HG03025 (cell line): ENCODE measurements around the gene TANK.
"Not testable (repeated sequence)": the region's sequence is repeated elsewhere in the genome, so short reads cannot be mapped to it uniquely, and the experiment has no call there.

Source experiments
- ATAC-seq: cut with Tn5 transposase; IDR thresholded peaks from one replicate; pipeline ENCODE4 v1.9.1; 2021; ENCODE audit warnings: mild to moderate bottlenecking, moderate library complexity; ENCODE audit not compliant: unreplicated experiment, low FRiP score

Gene TANK

DNA sequence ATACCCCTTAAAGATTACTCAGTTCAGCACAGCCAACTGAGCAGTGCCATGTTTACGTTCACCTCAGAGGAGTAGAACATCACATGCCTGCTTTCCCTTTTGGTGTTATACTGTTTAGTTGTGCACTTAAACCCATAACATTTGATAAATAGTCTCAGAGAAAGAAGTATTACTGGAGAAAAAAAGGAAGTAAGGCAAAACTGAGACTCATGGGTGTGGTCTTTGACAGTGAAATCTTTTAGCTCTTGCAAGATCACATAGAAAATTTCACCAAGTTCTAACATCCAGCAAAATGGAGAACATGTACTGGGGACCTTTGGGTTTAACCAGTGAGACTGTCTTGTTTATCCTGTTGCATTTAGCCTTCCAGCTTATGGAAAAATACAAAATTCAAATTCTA, 5.6 kb downstream of the TANK start:
- ATAC-seq, result peak; percentile 42

DNA sequence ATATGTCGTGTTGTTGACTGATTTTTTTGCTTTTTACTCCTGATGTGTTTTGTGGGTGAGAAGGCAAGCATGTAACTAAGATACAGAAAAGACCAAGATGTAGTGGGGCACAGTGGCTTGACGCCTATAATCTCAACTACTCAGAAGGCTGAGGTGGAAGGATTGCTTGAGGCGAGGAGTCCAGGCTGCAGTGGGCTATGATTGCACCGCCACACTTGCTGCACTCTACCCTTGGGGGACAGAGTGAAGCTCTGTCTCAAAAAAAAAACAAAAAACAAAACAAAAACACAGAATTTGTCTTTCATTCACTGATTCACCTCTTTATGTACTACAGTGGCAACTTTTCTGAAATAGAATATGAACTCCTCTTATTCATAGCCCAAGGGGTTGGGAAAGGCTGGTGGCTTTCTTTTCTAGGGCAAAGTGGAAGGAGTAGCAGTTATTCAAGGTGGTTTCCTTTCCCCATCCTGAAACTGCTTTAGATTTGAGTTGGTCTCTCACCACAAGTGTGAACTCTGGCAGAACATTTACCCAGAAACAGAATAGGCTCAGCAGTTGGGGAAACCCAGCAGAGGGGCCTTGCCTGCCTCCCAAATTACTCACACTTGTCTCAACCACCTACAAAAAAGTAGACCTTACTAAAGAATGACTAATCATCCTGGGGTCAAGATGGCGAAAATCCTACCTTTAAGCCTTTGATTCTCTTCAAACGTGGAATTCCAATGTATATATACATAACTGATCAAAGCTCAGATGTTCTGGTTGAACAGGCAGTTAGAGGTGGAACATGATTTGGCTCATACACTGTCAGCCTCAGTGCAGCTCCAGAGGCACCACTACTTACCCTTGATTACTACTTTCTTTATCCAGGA, 6.5 kb downstream of the TANK start:
- peak; percentile 73 for ATAC-seq

DNA sequence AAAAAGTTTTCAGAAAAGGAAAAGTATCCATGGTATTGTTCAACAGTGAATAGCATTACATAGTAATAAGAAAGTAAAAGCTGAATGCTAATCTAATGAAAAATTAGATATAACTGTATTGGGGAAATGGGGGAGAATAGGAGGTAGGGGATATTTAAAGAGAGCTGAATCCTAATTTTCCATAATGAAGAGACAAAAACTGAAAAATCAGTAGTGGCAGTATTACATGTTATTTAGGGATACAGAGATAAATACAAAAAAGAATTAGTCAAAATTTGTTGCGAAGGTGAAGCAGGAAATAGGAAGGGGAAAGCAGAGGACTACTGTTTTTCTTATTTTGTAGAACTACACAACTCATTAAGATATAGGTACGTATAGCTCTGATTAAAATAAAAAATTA, 9.1 kb downstream of the TANK start:
- no peak for ATAC-seq

GRCh38 chr2:161170377-161170776, 10.1 kb downstream of the TANK start:
- ATAC-seq, result no peak

DNA sequence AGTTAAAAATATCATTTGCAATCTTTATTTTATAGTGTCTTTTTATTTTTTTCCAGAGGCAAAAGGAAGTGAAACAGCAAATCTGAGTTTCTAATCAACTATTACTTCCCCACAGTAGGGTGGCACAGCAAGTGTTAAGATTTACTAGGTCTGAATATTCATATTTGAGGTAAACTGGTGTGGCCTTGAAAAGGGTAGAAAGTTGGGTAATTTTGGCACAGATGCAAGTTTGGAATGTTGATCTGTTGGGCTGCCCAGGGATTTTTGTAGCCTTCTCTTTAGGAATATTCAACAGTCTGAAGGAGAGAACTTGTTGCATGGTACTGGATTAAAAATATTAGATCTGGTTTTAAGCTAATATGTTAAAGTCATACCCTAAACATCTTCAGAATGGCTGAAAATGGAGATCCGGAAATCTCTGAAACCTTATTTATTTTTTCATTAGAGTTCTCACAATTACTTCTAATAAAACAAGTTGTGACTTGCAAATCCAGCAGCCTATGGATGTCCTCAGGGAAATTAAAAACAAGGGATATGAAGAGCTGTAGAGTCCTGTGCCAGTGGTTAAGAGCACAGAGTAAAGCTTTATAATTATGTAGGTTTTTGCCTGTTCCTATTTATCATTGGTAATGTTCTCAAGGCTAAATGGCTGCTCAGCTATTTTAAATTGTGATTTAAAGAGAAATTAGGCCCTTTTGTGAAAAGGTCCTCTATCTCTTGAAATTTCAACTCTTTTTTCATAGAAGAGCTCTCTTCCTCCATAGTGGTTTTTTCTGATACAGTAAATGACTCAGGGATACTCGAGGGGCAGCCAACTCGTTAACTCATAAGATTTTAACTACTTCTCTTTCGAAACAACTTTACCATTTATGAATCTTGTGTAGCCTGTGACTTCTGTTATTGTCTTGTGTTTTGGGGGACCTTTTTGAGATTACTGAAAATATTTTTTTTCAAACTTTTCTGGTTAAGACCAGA, 11.0 kb downstream of the TANK start:
- ATAC-seq, result no peak

GRCh38 chr2:161172901-161173540, 12.8 kb downstream of the TANK start:
- ATAC-seq, result peak; percentile 60

DNA sequence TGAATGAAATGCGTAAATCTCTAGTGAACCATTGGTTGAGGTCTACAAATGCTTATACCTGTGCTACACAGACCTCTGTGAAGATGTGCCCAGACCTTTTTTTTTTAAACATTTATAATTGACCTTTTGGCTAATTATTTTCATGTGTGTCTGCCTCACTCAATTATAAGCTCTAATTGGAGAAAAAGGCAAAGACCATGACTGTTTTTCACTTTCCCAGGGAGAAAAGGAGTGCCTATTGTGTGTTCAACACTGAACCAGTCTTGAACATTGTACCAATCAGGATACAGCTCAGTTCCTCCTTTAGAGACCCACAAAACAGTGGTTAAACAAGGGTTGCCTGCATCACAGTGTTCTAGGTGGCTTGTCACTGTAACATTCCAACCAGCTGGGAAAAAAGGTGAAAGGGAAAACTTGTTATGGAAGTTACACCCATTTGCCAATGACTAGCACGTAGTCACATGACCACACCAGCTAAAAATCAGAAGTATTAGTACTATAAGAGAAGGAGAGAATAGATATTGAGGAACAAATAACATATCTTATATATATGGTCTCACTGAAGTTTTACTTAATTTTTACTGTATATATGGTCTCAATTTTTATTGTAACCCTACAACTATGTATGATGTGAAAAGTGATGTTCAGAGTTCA, 13.4 kb downstream of the TANK start:
- no peak for ATAC-seq

DNA sequence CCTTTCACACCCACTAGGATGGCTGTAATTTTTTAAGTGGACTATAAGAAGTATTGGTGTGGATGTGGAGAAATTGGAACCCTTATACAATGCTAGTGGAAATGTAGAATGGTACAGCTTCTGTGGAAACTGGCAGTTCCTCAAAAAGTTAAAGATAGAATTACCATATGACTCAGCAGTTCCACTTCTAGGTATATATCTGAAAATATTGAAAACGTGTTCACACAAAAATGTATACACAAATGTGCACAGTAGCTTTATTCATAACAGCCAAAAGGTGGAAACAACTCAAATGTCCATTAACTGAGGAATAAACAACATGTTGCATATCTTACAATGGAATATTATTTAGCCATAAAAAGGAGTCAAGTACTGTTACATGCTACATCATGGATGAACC, 17.7 kb downstream of the TANK start:
- ATAC-seq, result no peak

DNA sequence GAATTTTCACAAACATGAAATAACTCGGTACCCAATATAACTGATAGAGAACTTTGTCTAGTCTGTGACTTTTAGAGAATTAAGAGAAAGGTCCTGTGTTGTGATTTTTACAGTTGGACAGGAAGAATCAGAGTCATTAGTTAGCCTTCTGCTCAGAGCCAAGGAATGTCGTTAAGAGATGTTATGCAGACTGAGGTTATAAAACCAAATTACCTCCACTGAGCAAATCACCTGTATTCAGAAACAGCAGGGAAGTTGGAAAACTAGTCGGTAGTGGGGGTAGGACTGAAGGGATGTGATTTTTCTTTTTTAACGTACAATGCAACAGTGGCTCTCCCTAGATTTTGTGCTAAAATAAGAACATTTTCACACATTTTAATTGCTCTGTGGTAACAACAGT, 18.5 kb downstream of the TANK start:
- ATAC-seq, result no peak

GRCh38 chr2:161190050-161190449, 29.8 kb downstream of the TANK start:
- no peak for ATAC-seq

GRCh38 chr2:161195602-161196001, 35.4 kb downstream of the TANK start:
- not testable (repeated sequence) for ATAC-seq

GRCh38 chr2:161199912-161200701, 39.9 kb downstream of the TANK start:
- no peak for ATAC-seq

GRCh38 chr2:161204846-161205245, 44.6 kb downstream of the TANK start:
- ATAC-seq, result no peak

GRCh38 chr2:161206471-161207032, 46.3 kb downstream of the TANK start:
- no peak for ATAC-seq

DNA sequence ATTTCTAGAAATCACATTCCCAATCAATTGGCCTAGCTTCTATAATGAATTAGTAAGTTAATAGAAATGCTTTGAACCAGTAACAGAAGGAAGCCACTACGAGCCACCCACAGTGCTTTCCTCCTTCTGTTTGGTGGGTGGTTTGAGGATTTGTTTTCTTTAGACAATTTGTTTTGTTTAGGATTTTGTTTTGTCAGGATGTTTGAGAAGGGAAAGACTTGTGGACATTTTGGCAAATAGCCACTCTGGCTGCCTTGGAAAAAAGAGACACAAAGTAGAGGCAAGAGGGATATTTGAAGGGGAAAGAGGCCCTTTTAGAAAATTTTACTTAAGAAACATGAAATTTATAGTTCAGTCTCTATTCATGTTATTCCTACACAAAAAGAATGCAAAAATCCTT, 47.7 kb downstream of the TANK start:
- ATAC-seq, result no peak

DNA sequence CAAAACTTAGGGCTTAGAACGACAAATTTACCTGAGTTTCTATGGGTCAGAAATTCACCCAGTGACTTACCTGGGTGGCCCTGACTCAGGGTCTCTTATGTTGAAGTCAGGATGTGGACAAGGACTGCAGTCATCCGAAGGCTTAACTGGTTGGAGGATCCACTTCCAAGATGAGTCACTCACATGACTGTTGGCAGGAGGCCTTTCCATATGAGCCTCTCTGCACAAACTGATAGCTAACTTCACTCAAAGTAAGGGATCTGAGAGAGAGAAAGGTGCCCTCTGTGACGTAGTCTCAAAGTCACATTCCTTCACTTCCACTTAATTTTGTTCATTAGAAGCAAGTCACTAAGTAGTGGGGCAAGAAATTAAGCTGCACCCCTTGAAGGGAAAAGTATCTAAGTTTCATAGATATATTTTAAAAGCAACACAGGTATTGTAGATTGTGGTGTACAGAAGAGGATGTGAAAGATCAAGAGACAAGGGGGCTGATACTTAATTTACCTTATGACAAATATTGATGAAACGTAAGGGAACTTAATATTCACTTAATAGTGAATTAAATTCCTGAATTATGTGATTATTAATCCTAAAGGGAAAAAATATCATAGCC, 48.4 kb downstream of the TANK start:
- no peak for ATAC-seq

DNA sequence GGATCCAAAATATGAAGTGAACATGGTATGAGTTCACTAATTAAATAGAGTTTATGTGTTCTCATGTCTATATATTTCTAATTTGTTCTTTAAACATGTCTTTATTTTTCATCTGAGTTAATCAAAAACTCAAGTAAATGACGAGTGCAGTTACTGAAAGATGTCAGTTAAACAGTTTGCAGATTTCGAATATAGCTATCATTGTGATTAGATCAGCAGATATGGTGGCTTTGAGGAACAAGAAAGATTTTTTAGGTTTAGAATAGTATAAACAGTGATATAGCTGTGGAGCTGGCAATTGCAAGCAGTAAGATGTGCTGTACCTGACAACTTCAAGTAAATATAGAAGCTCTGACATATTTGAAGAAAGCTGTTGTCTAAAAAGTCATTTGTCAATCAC, 49.7 kb downstream of the TANK start:
- no peak for ATAC-seq

- ATAC-seq, result no peak
Observed at GRCh38 chr2:161217597-161218185, 57.5 kb downstream of the TANK start.
